Raji (cell line): ENCODE data around the gene THSD4.
A peak's percentile ranks its signal among the peaks of the same experiment; 100 is the strongest.

Experiments
- POLR2A ChIP-seq: IDR thresholded peaks from 2 replicates; pipeline ENCODE4 v1.6.1; 2011; ENCODE audit warnings: low read depth, low read length, control low read depth; ENCODE audit not compliant: insufficient read depth

The THSD4 gene

GRCh38 chr15:71458089-71458660 is 342.9 kb downstream of the THSD4 start:
- TF ChIP-seq POLR2A, result no peak

DNA sequence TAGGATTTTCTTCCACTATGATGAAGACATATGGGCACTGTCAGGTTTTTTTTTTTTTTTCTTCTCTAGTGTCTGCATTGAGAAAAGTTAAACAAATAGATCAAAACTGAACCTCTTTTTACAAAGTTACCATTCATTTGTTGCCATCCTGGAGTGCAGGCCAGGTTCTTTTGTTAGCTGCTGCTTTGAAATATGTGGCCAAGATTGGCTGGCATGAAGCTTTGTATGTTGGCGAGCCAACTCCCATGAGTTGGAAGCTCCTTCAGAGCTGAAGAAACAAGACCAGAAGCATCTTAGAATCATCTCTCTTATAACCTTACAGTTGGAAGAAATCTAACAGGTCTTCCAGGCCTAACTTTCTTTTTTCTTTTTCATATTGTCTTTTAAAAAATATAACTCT is 346.5 kb downstream of the THSD4 start:
- TF ChIP-seq POLR2A, result no peak

DNA sequence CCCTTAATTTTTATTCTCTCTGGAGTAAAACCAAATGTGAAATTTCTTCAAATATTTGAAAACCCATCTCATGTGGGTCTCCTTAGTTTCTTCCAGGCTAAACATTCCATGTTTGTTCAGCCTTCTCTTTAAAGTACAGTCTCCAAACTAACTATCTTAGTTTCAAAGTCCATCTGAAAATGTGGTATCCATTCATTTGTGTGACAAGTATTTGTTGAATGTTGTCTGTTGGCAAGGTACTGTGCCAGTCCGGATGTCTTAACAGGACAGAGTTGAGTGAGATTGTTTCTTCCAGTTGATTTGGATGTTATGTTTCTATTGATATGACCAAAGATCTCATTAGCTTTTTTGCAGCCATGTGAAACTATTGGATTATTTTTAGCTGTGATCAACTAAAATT is 347.4 kb downstream of the THSD4 start:
- TF ChIP-seq POLR2A, result no peak

DNA sequence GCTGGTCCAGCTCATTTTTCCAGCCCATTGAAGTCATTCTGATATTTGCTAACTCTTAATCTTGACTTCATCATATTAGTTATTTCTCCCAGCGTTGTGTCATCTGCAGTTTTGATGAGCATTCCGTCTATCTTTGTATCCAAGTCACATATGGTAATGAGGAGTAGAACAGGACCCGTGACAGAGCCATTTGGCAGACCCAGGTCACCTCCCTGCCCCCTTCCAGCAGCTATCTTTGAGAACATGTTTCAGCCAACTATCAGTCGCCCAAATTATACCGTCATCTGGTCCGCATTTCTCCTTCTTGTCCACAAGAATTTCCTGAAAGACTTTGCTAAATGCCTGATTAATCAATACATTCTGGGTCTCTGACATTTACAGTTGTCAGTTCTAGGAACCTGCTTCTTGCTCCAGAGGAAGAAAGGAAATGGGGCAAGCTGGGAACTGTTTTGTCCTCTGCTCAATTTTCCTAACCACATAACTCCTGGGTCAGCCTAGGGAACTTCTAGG is 347.9 kb downstream of the THSD4 start:
- TF ChIP-seq POLR2A, result no peak

- no peak for TF ChIP-seq POLR2A
These were observed 350.1 kb downstream of the THSD4 start for GRCh38 chr15:71465131-71465955.

DNA sequence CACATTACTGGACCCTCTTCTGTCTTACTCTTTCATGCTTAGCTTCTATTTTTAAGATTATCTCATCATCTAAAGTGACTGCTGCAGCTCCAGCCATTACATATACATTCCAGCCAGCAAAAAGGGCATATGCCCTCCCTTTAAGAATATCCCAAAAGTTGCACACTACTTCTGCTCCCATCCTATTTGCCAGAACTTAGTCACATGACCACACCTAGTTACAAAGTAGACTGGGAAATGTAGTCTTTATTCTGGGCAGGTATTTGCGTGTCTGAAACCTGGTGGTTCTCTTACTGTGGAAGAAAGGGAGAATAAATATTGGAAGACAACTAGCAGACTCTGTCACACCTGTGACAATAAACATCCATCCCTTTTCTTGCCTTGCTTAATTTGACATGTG is 353.4 kb downstream of the THSD4 start:
- no peak for TF ChIP-seq POLR2A

GRCh38 chr15:71469413-71469812 is 354.1 kb downstream of the THSD4 start:
- no peak for TF ChIP-seq POLR2A

- no peak for TF ChIP-seq POLR2A
These were observed 356.1 kb downstream of the THSD4 start for GRCh38 chr15:71471347-71471746.

- no peak for TF ChIP-seq POLR2A
These were observed 357.3 kb downstream of the THSD4 start for GRCh38 chr15:71472566-71472965.

DNA sequence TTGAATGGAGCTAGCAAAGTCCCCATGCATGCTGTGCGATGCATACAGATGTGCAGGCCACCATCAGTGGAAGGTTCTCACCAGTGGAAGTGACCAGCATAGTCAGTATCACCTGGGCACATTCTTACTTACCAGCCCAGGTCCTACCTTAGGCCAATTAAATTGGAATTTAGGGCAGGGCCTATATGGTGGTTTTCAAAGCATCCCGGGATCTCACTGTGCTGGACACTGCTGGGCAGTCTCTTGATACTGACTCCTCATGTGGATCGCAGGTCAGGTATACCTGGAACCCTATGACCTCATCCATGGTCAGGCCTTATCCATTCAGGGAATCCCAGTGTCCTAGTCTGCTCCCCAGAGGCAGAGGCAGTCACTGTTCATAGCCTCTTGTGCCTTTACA is 358.5 kb downstream of the THSD4 start:
- TF ChIP-seq POLR2A, result no peak

GRCh38 chr15:71476823-71477222 is 361.6 kb downstream of the THSD4 start:
- TF ChIP-seq POLR2A, result 0 out of 2 replicates have a peak, but pooled peaks have one; percentile 42

GRCh38 chr15:71480556-71480955 is 365.3 kb downstream of the THSD4 start:
- TF ChIP-seq POLR2A, result no peak

GRCh38 chr15:71484080-71484479 is 368.8 kb downstream of the THSD4 start:
- no peak for TF ChIP-seq POLR2A

DNA sequence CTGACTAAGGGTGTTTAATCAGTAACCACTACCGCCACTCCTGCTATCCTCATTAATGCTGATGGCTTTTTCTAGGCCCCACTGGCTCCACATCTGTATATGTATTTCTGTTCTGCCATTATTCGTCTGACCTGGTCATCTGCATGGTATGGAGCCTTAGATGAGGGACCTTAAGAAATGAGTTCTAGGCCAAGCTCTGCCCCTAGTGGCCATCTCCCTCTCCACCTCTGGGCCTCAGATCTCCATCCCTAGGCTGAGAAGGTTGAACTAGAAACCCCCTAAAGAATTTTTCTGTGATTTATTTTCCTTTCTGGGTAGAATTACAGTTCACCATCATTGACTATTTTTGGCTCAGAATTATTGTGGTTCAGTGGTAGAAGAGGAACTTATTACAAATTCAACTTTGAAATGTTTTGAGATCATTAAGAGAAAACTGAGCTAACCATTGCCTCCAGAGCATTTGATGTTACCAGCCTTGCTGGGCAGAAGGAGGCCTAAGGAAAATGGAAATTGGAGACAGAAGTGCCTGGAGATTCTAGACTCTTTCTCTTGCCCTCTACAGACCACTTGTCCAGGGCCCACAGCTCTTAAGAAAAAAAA is 369.9 kb downstream of the THSD4 start:
- no peak for TF ChIP-seq POLR2A

DNA sequence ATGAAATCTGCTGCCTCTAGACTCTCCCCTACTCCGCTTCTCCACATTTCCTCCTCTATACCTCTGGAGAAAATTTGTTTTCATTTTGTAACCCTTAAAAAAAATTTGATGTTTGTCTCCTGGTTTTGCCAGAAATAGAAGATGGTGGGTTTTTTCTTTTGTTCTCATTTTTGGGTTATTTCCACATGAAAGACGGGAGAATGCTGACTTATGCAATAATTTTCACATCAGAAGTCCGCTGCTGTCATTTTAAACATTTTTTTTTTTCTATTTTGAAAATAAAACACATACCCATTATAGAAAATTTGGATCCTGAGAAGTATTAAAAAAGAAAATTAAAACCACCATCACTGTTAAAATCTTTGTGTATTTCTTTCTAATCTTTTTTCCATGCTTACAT is 374.3 kb downstream of the THSD4 start:
- no peak for TF ChIP-seq POLR2A

- no peak for TF ChIP-seq POLR2A
These were observed 378.3 kb downstream of the THSD4 start for GRCh38 chr15:71493526-71493925.
